Stimulated activated CD8-positive, alpha-beta memory T cell treated with anti-CD3 and anti-CD28 coated beads, Interleukin-4, amount 100 ng/mL, for 4 hours (primary cell): ENCODE results near the gene PSMD1.
"Not testable (repeated sequence)": the region's sequence is repeated elsewhere in the genome, so short reads cannot be mapped to it uniquely, and the experiment has no call there.

Source experiments
- DNase-seq, 2 donors: peaks; one replicate each; pipeline ENCODE4 v3.0.0-alpha.2; 2020; ENCODE audit warnings: low read depth in 2 of 2, low spot score in 1 of 2

PSMD1 gene

GRCh38 chr2:231144896-231145295, 88.2 kb downstream of the PSMD1 start:
- DNase-seq, result no peak

GRCh38 chr2:231146665-231147064, 90.0 kb downstream of the PSMD1 start:
- no peak for DNase-seq

GRCh38 chr2:231152800-231153557, 96.3 kb downstream of the PSMD1 start:
- no peak for DNase-seq

GRCh38 chr2:231159306-231159705, 102.6 kb downstream of the PSMD1 start:
- no peak for DNase-seq

GRCh38 chr2:231160701-231161100, 104.0 kb downstream of the PSMD1 start:
- no peak for DNase-seq

- DNase-seq, result no peak
Observed at GRCh38 chr2:231161252-231161839, 104.7 kb downstream of the PSMD1 start.

- DNase-seq, result no peak
Observed at GRCh38 chr2:231161877-231162329, 105.2 kb downstream of the PSMD1 start.

GRCh38 chr2:231163011-231163410, 106.3 kb downstream of the PSMD1 start:
- no peak for DNase-seq

GRCh38 chr2:231163414-231164095, 106.9 kb downstream of the PSMD1 start:
- DNase-seq, result no peak

- no peak for DNase-seq
Observed at GRCh38 chr2:231167745-231168459, 111.2 kb downstream of the PSMD1 start.

- DNase-seq, result no peak
Observed at GRCh38 chr2:231168460-231169139, 111.9 kb downstream of the PSMD1 start.

- DNase-seq, result no peak
Observed at GRCh38 chr2:231169488-231169887, 112.8 kb downstream of the PSMD1 start.

- no peak for DNase-seq
Observed at GRCh38 chr2:231170055-231170454, 113.4 kb downstream of the PSMD1 start.

GRCh38 chr2:231172025-231172424, 115.4 kb downstream of the PSMD1 start:
- no peak for DNase-seq

- no peak for DNase-seq
Observed at GRCh38 chr2:231174211-231174651, 117.6 kb downstream of the PSMD1 start.

- no peak for DNase-seq
Observed at GRCh38 chr2:231176066-231176465, 119.4 kb downstream of the PSMD1 start.

- DNase-seq, result no peak
Observed at GRCh38 chr2:231177156-231178025, 120.7 kb downstream of the PSMD1 start.

- DNase-seq, result not testable (repeated sequence)
Observed at GRCh38 chr2:231178805-231179204, 122.1 kb downstream of the PSMD1 start.

- DNase-seq, result no peak
Observed at GRCh38 chr2:231181860-231182512, 125.3 kb downstream of the PSMD1 start.
